ENCODE results near the gene EGFL8. TPM values are rescaled to one million over a fixed set of nuclear protein-coding genes. Genes with fewer than 3 reads are reported as not detected.
A peak's percentile ranks its signal among the peaks of the same experiment; 100 is the strongest.

Gene EGFL8
- total and polyA plus RNA-seq, 7 donors, result 2.3 to 24.4 (median 13.8) TPM

DNA sequence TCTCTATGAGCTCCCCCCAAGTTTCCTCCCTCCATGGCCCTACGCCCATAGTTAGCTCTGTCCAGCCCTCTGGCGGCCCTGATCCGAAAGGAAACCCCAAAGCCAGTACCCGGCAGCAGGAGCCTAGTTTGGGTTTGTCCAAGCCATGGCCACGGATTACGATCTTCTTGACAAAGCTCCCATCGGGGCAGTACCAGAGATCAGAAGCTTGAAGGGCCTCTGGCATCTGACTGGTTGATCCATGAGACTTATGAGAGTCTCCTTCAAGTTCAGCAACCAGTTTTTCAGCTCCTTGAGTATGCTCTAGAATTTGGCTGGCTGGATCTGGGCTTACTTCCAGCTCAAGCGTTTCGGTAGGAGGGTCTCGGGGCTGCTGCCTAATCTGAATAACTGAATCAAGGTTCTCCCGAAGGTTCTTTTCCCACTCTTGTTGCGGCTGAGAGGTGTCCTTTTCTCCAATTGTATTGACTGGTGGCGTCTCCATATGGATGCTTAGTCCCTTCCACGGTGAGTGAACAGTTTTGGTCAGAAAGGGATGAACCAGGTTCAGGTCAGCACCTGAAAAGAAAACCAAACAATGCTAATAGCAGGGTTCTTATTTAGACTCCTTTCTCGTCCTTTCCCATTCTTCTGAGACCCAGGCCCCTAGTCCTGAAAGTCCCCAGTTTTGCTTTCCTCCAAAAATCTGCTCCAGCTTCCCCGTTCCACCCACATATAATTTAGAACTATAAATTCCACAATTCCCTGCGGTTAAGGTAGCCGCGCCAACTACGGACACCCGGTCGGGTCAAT lies 34.9 kb upstream of the EGFL8 start:
- Histone ChIP-seq H3K9me3 (no peaks in the 10 kb centered on the region), H3K36me3 (peaks cover 0 to 24% (median 12%) of the 10 kb centered on the region in 4 donors), H3K4me1 (peaks cover 0 to 36% (median 31%) of the 10 kb centered on the region in 4 donors), H3K27me3 (no peaks in the 10 kb centered on the region), H3K27ac (peak overlapping the region; percentile 91 to 94 (median 92)), H3K4me3 (peak overlapping the region; percentile 62 to 72 (median 67))
- WGBS, 2 donors, result 32 to 40% methylated on average over 22 of the region's 22 CpGs
- DNase-seq, result peak; percentile 67
- intact Hi-C loops (cut with DNase I), result loop anchor here (1.0 to 10.0 kb wide), 3 partner anchors 23 to 225 kb away; partner anchors contain the start of gene ZBTB12
- TF ChIP-seq POLR2AphosphoS5 (IDR thresholded peaks at IDR 0.05) (peak in 2 of 4 donors; percentile 46 to 71), POLR2A (IDR thresholded peaks at IDR 0.05) (no peak), EP300 (IDR thresholded peaks at IDR 0.05) (peak in 1 of 4 donors; percentile 16)

DNA sequence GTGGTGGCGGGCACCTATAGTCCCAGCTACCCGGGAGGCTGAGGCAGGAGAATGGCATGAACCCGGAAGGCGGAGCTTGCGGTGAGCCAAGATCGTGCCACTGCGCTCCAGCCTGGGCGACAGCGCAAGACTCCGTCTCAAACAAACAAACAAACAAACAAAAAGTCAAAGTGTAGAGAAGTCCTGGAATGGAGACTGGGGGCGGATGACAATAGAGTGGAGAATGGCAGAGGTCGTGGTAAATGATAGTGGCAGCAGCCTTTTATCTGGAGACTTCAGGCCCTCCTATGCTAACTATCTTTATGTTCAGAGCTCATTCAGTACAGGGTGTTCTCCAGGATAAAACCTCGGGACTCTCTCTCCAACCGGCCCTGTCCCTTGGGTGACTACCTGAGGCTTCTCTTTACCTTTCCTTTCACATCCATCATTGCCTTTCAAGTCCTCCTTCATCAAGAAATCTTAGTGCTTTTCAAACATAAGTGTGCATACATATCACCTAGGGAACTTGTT lies 32.9 kb upstream of the EGFL8 start:
- Histone ChIP-seq H3K4me1 (peaks cover 0 to 31% (median 26%) of the 10 kb centered on the region in 4 donors), H3K27me3 (no peaks in the 10 kb centered on the region), H3K36me3 (peaks cover 0 to 4% (median 0%) of the 10 kb centered on the region in 4 donors), H3K4me3 (no peak overlapping the region), H3K27ac (no peak overlapping the region), H3K9me3 (no peaks in the 10 kb centered on the region)
- no peak for TF ChIP-seq POLR2A (IDR thresholded peaks at IDR 0.05)
- TF ChIP-seq EP300 (IDR thresholded peaks at IDR 0.05), result no peak
- TF ChIP-seq, protein P1, sequence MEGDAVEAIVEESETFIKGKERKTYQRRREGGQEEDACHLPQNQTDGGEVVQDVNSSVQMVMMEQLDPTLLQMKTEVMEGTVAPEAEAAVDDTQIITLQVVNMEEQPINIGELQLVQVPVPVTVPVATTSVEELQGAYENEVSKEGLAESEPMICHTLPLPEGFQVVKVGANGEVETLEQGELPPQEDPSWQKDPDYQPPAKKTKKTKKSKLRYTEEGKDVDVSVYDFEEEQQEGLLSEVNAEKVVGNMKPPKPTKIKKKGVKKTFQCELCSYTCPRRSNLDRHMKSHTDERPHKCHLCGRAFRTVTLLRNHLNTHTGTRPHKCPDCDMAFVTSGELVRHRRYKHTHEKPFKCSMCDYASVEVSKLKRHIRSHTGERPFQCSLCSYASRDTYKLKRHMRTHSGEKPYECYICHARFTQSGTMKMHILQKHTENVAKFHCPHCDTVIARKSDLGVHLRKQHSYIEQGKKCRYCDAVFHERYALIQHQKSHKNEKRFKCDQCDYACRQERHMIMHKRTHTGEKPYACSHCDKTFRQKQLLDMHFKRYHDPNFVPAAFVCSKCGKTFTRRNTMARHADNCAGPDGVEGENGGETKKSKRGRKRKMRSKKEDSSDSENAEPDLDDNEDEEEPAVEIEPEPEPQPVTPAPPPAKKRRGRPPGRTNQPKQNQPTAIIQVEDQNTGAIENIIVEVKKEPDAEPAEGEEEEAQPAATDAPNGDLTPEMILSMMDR (IDR thresholded peaks at IDR 0.05), result no peak
- no peak for TF ChIP-seq POLR2AphosphoS5 (IDR thresholded peaks at IDR 0.05)
- DNase-seq, result peak; percentile 28
- 89 to 94% methylated on average over 14 of the region's 14 CpGs for WGBS, 2 donors
- intact Hi-C loops (cut with DNase I), result loop anchor here (1.0 kb wide), 1 partner anchor 17 kb away; no protein-coding TSS in a partner anchor

DNA sequence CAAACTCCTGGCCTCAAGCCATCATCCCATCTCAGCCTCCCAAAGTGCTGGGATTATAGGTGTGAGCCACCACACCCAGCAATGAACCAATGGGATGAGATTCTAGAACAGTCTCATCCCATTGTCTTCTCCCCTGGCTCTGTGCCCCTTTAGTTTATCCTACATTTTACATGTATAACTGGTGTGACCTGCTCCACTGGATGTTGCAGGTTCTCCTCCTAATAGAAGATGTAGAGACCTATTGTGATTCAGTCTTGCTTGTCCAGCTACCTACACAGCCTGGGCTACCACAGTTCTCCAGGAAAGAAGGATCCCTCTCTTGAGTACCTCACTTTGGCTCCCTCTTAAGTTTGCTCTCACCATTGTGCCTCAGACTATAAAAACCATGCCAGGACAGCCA lies 32.3 kb upstream of the EGFL8 start:
- TF ChIP-seq POLR2A (IDR thresholded peaks at IDR 0.05) (no peak), EP300 (IDR thresholded peaks at IDR 0.05) (no peak), POLR2AphosphoS5 (IDR thresholded peaks at IDR 0.05) (no peak)
- intact Hi-C loops (cut with DNase I), result no loop called here
- H3K4me3 ChIP-seq, result no peak overlapping the region
- no peaks in the 10 kb centered on the region for H3K27me3 ChIP-seq
- H3K27ac ChIP-seq, result no peak overlapping the region
- DNase-seq, result no peak
- peaks cover 0 to 25% (median 20%) of the 10 kb centered on the region in 4 donors for H3K4me1 ChIP-seq
- no peaks in the 10 kb centered on the region for H3K9me3 ChIP-seq
- H3K36me3 ChIP-seq, result no peaks in the 10 kb centered on the region

- WGBS, 2 donors, result 83 to 89% methylated on average over 4 of the region's 4 CpGs
- no peak overlapping the region for H3K27ac ChIP-seq
- no peak overlapping the region for H3K4me3 ChIP-seq
- intact Hi-C loops (cut with DNase I), result no loop called here
- no peak for DNase-seq
- no peaks in the 10 kb centered on the region for H3K36me3 ChIP-seq
- H3K4me1 ChIP-seq, result peaks cover 0 to 13% (median 11%) of the 10 kb centered on the region in 4 donors
- no peaks in the 10 kb centered on the region for H3K9me3 ChIP-seq
- no peaks in the 10 kb centered on the region for H3K27me3 ChIP-seq
- no peak for TF ChIP-seq POLR2A (IDR thresholded peaks at IDR 0.05)
- TF ChIP-seq POLR2AphosphoS5 (IDR thresholded peaks at IDR 0.05), result no peak
- TF ChIP-seq, protein P1 (IDR thresholded peaks at IDR 0.05), result no peak
- TF ChIP-seq EP300 (IDR thresholded peaks at IDR 0.05), result no peak
Measured at GRCh38 chr6:32133786-32134185, 30.6 kb upstream of the EGFL8 start.

- intact Hi-C loops (cut with DNase I), result no loop called here
- TF ChIP-seq, protein P1 (IDR thresholded peaks at IDR 0.05), result no peak
- TF ChIP-seq POLR2A (IDR thresholded peaks at IDR 0.05) (no peak), POLR2AphosphoS5 (IDR thresholded peaks at IDR 0.05) (no peak), EP300 (IDR thresholded peaks at IDR 0.05) (no peak)
- DNase-seq, result no peak
- Histone ChIP-seq H3K27me3 (no peaks in the 10 kb centered on the region), H3K36me3 (no peaks in the 10 kb centered on the region), H3K27ac (no peak overlapping the region), H3K4me3 (no peak overlapping the region), H3K9me3 (no peaks in the 10 kb centered on the region), H3K4me1 (no peaks in the 10 kb centered on the region)
Measured at GRCh38 chr6:32137454-32137853, 26.9 kb upstream of the EGFL8 start.
